Stimulated activated CD4-positive, alpha-beta T cell treated with anti-CD3 and anti-CD28 coated beads, Interleukin-2, amount 100 ng/mL, for 4 hours (primary cell): ENCODE data around the gene KRTAP6-3.

Experiments used
- DNase-seq: peaks from one replicate; pipeline ENCODE4 v3.0.0-alpha.2; 2020; ENCODE audit warnings: low read depth

The KRTAP6-3 gene

DNA sequence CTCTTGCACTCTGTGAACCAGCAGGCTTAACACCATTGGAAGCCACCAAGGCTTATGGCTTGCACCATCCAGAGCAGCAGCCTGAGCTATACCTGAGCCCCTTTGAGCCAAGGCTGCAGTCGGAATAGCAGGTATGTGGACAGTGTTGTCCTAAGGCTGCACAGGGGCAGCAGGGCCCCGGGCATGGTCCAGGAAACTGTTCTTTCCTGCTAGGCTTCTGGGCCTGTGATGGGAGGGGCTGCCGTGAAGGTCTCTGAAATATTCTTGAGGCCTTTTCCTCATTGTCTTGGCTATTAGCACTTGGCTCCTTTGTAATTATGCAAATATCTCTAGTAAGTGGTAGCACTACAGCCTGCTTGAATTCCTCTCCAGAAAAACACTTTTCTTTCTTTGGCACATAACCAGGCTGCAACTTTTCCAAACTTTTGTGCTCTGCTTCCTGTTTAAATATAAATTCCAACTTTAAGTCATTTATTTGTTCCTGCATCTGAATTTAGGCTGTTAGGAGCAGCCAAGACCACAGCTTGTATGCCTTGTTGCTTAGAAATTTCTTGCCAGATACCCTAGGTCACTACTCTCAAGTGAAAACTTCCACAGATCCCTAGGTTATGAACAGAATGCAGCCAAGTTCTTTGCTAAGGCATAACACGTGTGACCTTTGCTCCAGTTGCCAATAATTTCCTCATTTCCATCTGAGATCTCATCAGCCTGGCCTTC lies 33.4 kb downstream of the KRTAP6-3 start:
- no peak for DNase-seq

DNA sequence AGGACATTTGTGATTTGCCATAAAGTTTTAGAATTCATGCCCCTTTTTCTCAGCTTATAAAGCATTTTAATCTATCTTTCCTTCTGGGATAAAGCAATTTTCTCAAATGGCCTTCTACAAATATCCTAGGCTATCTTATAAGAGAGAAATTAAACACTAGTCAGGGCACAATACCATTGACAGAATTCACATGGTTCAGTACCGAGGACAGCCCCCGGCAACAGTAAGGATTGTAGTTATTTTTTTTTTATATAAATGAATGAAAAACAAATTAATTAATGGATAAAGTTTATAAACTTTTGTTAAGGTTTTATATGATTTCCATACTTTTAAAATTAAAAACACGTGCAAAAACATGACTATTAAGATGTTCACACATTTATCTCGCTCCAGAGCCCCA lies 35.9 kb downstream of the KRTAP6-3 start:
- DNase-seq = no peak

DNA sequence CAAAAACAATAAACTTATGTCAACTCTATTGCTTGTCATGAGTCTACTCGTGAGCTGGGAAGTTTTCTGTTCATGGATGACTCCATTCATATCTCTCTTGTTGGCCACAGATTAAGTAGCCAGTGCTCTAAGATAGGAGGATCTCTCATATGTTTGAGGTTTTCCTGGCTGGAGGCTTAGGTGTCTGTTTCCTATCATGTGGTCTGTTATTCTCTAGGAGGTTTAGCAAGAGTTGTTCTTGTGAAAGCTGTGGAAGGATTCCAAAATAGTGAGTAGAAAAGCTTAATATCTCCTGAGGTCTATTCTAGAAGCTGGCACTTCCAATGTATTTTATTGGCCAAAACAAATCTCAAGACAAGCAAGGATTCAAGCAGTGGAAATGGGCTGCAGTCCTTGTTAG lies 37.0 kb downstream of the KRTAP6-3 start:
- DNase-seq = no peak

DNA sequence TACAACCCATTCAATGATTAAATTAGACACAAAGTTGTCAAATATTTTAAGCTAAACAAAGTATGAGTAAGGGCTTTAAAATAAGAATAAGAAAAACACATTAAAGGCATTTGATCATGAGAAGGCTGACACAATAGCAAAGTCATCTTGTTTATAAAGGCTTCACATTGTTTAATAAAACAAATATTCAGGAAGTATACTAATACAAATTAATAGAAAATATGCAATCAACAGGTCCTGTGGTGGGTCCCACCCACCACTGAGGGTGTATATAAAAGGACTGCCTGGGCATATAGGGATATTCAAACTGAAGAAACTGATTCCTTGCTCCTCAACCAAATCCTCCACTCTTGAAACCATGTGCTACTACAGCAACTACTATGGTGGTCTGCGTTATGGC lies 42.7 kb downstream of the KRTAP6-3 start, which contains the start of gene KRTAP20-2:
TSS of gene KRTAP20-2 (plus strand) at position 301 of the 400 bp plus-strand sequence. CDS start at position 359, 58 bp downstream.
- no peak for DNase-seq

DNA sequence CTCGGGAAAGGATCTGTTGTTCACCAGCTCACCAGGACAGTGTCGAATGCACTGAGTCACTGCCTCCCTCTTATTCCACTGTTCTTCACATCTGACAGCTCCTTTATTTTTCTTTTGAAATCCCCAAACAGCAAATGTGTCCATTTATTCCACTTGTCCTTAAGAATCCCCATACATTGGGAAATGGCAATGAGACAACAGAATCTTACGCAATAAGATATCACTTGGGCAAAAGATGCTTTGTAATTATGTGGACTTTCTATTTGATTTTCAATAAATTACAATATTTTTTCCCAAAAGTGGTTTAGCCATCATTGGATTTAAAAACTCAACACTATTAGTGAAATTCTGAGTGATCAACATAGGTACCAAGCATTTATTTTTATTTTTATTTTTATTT lies 46.4 kb downstream of the KRTAP6-3 start:
- no peak for DNase-seq

DNA sequence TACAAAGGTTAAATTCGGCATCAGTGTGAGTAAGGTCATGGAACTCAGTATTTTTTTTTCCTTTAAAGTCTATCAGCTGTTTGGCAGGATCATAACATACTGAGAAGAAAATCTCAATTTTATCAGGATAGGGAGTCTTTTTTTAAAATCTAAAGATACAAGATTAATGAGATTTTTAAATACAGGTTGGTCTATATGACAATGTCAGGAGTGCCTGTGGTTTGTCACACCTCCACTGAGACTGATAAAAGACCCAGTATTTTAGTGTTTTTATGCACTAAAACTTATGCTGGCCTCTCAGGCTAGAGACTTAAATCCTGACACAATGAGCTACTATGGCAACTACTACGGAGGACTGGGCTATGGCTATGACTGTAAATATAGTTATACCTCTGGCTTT lies 50.3 kb downstream of the KRTAP6-3 start, which contains the start of gene KRTAP20-3:
TSS of gene KRTAP20-3 (plus strand) at position 301 of the 400 bp plus-strand sequence.
- no peak for DNase-seq
